GM19025 (cell line): ENCODE data around the gene EPS8L2.
"Not testable (repeated sequence)": the region's sequence is repeated elsewhere in the genome, so short reads cannot be mapped to it uniquely, and the experiment has no call there.

ENCODE experiments used
- ATAC-seq: cut with Tn5 transposase; IDR thresholded peaks from one replicate; pipeline ENCODE4 v1.9.1; 2021; ENCODE audit warnings: mild to moderate bottlenecking, low read depth, moderate library complexity; ENCODE audit not compliant: unreplicated experiment

Gene EPS8L2

DNA sequence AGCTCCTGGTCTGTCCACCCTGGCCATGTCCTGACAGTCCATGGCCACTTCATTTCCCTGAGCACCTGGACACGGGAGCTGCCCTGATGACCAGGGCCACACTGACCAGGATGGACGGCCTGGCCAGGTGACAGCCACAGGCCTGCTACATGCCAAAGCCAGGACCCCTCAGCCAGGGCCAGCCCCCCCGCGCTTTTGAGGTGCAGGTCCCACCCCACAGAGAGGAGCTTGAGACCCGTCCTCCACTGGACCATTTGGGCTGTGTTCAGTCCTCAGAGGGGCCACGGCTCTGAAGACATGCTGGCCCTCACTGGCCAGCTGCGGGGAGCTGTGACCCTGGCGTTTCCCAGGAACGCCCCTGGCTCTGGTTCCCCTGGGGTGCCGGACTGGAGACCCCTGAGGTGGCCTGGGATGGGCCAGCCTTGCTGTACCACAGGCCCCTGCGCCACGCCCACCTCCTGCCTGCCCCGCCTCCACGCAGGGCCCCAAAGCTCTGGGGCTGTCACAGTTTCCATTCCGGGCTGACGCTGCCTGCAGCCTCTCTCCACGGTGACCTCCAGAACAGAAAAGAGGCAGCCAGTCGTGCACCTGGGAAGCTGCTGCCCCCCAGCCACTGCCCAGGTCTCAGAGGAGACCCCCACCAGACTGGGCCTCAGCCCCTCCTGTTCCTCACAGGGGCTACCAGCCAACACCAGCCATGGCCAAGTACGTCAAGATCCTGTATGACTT lies 18.2 kb downstream of the EPS8L2 start:
- no peak for ATAC-seq

DNA sequence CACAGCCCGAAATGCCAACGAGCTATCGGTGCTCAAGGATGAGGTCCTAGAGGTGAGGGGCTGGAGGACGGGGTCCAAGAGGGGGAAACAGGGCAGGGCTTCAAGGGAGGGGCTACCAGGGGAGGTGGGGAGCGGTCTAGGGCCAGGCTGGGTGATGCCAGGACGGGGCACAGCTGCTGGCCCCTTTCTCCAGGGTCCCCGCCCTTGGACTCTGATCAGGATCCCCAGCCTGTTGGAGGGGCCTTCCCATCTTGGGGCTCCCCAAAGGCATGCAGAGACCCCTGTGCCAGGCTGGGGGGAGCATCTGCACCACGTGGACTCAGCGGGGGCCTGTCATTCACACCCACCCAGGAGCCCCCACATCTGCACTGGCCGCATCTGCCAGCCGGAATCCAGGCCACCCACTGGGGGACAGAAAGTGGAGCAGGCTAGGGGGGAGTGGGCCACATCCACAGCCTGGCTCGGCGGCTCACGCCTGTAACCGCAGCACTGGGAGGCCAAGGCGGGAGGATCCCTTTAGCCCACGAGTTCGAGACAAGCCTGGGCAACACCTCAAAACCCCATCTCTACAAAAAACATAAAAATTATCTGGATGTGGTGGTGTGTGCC lies 18.9 kb downstream of the EPS8L2 start:
- no peak for ATAC-seq

- no peak for ATAC-seq
Measured at GRCh38 chr11:725624-726202, 19.7 kb downstream of the EPS8L2 start.

DNA sequence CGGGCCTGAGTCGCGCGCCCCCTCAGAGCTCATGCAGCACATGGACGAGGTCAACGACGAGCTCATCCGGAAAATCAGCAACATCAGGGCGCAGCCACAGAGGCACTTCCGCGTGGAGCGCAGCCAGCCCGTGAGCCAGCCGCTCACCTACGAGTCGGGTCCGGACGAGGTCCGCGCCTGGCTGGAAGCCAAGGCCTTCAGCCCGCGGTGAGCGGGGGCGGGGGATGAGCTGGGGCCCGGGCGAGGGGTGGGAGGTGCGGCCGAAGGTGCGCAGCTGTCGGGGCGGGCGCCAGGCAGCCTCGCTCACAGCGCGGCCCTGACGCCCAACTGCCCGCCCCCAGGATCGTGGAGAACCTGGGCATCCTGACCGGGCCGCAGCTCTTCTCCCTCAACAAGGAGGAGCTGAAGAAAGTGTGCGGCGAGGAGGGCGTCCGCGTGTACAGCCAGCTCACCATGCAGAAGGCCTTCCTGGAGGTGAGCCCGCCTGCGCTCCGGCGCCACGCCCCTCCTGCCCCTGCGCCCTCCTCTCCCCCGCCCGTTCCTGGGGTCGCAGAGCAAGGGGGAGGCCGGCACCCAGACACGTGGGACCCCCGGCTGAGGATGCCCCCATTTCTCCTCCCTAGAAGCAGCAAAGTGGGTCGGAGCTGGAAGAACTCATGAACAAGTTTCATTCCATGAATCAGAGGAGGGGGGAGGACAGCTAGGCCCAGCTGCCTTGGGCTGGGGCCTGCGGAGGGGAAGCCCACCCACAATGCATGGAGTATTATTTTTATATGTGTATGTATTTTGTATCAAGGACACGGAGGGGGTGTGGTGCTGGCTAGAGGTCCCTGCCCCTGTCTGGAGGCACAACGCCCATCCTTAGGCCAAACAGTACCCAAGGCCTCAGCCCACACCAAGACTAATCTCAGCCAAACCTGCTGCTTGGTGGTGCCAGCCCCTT lies 20.5 kb downstream of the EPS8L2 start:
- ATAC-seq: no peak

- ATAC-seq: no peak
Measured at GRCh38 chr11:727281-727701, 21.3 kb downstream of the EPS8L2 start.

DNA sequence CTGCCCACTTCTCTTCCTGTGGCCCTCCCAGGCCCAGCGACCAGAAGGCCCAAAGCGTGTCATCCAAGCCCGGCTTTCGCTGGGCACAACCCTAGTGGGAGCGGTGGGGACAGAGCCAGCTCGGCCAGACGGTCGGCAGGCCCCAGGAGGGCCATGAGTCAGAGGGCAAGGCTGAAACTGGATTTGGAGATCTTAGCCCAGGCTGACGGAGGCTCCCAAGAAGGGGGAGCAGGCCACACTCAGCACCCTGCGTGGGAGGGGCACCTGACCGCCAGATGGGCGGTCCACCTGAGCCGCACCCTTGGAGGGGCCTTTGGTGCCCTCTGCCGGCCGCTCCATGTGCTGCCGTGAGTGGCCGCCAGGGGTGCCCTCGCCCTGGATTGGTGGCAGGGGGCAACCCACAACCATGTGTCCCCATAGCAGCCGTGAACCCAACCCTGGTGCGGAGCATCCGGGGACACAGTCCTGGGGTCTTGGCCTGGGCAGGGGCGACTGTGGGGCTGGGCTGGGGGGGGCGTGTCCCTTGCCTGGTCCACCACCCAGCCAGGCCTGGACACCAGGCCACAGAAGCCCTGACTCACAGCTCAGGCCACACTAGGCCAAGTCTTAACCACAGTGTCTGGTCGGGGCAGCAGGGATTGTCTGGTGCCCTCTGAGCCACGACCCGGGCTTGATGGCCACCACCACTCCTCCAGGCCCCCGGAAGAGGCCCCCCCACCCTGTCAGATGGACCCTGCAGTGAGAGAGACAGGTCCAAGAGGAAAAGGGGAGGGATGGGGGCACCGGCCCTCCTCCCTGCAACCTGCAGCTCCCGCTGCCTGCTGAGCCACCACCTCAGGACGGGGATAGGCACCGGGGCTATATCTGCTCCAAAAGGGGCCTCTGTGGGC lies 22.1 kb downstream of the EPS8L2 start:
- peak; percentile 46 for ATAC-seq

- ATAC-seq: no peak
Measured at GRCh38 chr11:728901-729491, 23.0 kb downstream of the EPS8L2 start.

GRCh38 chr11:729492-730074 lies 23.6 kb downstream of the EPS8L2 start:
- no peak for ATAC-seq

- no peak for ATAC-seq
Measured at GRCh38 chr11:733072-733471, 27.0 kb downstream of the EPS8L2 start.

- ATAC-seq: not testable (repeated sequence)
Measured at GRCh38 chr11:734541-734940, 28.5 kb downstream of the EPS8L2 start.

DNA sequence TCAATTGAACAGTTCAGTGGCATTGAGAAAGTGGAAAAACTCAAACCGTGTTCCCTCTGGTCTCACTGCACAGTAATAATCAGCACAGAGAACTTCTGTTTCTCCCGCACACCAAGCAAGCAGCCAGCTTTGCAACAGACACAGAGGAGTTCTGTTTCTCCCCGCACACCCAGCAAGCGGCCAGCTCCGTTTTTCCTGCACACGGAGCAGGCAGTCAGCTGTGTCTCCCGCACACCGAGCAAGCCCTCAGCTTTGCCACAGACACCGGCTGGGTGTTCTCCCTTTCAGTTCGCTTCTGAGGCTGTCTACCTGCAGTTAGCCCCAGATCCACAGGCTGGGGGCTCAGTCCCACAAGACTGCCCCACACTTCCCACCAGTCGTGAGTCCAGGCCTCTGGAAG lies 31.3 kb downstream of the EPS8L2 start:
- ATAC-seq: no peak

DNA sequence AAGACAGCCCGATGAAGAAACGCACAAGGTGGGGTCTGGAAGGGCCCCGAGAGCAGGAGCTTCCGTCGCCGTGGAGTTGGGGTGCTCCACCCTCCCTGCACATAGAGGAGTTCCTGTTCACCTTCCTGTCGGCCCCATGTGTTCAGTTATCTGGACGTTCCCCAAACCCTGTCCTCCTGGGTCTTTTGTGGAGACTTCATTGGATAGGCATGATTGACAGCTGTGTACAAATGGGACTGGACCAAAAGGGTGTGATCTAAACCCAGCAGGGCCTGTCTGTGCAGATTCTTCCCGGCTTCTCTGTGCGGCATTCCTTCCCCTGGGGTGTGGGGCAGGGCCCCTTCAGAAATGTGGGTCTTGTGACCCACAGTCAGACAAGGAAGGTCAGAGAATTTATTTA lies 31.9 kb downstream of the EPS8L2 start:
- not testable (repeated sequence) for ATAC-seq

DNA sequence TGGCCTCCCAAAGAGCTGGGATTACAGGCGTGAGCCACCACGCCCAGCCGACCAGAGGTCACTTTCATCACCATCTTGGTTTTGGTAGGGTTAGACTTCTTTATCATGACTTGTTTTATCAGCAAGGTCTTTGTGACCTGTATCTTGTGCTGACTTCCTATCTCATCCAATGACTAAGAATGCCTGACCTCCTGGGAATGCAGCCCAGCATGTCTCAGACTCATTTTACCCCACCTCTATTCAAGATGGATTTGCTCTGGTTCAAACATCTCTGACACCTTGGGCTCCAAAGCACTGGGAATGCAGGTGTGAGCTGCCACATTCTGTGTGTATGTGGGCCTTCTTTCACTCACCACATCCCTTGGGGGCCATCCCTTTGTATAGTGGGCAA lies 36.1 kb downstream of the EPS8L2 start:
- ATAC-seq: no peak

DNA sequence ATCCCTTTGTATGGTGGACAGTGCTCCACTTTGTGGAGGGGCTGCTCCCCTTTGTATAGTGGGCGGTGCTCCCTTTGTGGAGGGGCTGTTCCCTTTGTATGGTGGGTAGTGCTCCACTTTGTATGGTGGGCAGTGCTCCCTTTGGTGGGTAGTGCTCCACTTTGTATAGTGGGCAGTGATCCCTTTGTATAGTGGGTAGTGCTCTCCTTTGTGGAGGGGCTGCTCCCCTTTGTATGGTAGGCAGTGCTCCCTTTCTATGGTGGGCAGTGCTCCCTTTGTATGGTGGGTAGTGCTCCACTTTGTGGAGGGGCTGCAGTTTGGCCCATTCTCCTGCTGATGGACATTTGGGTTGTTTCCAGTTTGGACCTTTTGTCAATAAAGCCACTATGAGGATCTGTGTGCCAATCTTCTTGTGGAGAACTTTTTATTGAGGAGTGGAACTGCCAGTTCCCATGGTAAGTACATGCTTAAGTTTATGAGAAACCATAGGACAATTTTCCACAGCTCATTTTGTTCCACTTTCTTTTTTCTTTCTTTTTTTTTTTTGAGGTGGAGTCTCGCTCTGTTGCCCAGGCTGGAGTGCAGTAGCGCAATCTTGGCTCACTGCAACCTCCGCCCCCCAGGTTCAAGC lies 36.7 kb downstream of the EPS8L2 start:
- no peak for ATAC-seq

DNA sequence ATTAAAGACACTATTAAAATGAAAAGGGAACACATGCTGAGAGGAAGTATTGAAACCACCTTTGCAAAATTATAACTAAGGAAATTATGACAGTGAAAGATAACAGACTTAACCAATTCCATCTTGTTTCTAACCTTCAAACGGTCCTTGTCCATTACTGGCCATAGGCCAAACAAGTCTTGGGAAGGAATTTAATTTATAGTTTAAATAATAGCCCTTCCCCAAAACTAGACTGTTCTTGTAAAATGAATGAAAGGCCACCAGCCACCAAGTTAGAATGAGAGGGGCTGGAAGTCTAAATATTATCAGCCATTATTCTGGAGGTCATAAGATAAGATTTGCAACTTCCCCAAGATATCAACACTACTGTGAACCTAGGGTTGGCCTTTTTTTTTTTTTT lies 39.4 kb downstream of the EPS8L2 start:
- ATAC-seq: no peak

DNA sequence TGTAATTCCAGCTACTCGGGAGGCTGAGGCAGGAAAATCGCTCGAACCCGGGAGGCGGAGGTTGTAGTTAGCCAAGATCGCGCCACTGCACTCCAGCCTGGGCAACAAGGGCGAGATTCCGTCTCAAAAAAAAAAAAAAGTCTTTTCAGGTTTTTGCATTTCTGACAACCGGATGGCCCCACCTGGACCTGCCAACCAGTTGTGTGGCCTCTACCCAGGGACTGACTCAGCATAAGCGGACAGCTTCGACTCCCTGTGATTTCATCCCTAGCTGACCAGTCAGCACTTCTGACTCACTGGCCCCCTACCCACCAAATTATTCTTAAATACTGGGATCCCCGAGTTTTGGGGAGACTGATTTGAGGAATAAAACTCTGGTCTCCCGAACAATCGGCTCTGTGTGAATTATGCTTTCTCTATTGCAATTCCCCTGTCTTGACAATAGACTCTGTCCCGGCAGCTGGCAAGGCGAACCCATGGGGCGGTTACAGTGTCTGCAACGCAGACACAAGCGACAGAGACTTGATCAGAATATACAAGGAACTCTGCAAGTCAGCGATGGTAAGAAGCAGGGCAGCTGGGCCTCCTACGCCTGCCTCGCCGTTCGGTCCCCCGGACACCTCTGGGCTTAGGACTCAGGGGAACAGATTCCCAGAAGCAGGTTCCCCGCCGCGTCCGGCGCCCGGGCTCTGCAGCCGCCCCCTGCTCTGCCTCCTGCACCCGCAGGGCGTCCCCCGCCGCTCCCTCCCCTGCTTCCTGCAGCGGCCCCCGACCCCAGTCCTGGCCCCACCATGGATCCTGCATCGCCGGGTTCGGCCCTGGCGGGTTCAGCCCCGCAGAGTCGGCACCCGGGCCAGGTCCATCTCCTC lies 40.5 kb downstream of the EPS8L2 start:
- no peak for ATAC-seq

GRCh38 chr11:747158-748006 lies 41.4 kb downstream of the EPS8L2 start, which contains the start of gene TALDO1:
TSS of gene TALDO1 (plus strand) at chr11:747464. CDS start at chr11:747482, 18 bp downstream.
- peak; percentile 94 for ATAC-seq
